NCI-H526 treated with DMSO at 0.1 percent for 48 hours (cell line): ENCODE data around the gene RPS2.

Experiments used
- DNase-seq: peaks from one replicate; lab custom pipeline; 2025; lab: John Stamatoyannopoulos, UW

Gene RPS2

DNA sequence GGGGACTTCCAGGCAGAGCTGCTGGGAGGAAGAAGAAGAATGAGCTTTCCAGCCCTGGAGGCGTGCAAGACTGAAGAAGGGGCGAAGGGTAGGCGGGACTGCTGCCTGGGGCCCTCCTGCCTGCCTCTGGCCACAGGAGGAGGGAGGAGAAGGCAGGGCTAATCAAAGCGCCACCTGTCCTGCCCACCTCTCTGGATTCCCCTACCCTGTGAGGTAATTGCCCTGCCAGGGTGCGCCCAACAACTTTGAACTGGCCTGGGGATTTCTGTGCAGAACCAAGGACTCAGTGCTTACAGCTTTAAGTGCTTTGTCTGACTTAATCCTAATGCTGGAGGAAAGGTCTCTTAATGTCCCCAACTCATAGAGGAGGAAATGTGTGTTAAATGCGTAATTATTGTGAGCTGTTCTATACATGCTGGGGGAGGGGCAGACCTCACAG is 16.8 kb upstream of the RPS2 start, which contains the start of gene NOXO1:
TSS of gene NOXO1 (minus strand) at position 72 of the 439 bp plus-strand sequence. CDS start 290 bp downstream, outside the sequence.
- DNase-seq, result no peak

DNA sequence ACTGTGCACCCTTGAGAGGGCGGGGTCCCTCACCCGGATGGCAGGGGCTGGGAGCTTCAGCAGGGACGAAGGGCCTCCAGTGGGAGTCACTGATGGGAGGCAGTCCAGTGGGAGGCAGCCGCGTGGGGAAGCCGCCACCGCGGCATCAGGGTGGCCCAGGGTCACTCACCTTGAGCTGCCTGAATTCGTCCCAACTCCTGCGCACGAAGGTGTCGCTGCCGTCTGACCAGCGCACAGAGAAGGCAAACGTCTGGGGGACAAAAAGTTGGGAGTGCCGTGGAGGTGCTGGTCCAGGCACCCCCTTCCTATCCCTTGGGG is 16.1 kb upstream of the RPS2 start:
- no peak for DNase-seq

DNA sequence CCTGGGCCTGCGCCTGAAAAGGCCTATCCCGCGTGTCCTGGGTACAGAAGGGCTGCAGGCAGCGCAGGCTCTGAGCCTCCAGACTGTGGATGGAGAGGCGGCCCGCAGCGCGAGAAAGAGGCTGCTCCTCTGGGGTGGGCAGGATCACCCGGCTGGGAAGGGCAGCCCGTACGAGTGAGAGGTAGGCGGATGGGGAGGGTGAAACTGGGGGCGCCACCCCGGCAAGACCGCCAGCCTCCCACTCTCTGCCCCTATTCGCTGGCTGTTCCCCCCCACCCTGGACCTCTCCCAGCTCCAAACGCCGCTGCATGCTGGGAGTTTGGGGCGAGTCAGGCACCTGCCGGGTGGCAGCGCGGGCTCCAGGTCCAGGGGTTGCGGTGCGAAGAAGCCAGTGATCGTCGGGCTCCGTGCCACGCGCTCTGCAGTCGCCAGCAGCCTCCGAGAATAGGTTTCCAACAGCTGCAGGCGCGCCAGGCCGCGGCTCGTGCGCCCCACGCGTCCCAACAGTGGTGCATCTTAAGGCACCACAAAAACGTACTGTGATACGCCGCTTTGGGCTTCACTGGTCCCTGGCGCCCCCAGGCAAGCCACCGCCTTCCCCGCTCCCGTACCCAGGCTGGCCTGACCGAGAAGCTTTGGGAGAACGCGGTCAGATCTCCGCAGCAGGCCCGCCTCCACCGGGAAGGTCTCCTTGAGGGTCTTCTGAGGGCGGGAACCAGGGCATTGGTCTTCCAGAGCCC is 15.6 kb upstream of the RPS2 start:
- no peak for DNase-seq

DNA sequence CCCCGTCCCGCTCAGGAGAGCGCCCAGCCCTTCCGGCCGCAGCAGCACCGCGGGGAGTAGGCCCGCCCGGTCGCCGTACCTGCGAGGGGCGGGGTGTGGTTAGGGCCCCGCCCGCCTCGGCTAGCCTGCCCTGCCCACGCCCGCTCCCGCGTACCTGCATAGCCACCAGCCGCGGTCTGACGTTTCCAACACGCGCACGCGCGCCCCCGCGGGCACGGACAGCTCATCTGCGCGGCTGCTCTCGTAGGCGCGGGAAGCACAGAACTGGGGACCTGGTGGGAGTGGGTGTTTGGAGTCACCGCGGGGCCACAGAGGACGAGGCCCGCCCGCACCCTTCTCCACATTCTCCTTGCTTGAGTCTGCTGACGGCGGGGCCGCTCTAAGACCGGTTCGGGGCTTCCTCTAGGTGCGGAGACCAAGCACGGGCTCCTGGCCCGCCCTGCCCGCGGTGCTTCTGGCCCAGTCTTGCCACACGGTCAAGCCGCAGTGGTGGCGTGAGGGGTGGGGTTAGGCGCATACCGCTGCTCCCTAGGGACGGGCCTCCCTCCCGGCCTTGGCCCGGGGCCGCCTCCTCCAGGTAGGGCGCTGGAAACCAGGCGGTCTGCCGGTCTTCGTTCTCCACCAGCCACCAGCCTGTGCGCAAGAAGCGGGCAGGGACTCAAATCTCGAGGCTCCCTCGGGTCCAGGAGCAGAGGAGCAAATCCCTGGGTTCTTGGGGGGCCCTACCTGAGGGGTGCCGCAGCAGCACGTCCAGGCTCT is 14.8 kb upstream of the RPS2 start:
- DNase-seq, result peak; percentile 34

DNA sequence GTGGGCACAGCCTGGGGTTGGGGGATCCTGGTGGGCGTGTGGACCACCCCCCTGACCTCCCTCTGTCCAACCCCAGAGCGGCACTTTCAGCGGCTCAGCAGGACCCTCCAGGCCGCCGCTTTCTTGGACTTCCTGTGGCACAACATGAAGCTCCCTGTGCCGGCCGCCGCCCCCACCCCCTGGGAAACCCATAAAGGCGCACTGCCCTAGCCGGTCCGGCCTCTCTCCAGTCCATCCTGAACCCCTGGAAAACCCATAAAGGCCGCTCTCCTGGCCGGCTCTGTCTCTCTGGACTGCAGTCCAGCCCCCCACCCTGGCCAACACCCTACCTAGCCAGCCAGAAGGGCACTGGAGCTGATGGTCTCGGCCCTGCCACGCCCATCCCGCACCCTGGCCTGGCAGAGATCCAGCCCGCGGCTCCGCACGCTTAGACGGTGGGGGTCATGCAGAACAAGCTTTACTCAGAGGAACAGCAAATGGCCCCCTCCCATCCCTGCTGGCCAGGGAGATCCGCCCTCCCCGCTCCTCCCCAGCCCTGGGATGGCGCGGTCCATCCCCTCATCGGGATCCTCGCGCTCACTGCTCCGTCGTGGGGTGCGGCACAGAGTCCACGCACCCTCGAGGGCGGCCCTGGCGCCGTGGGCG is 14.0 kb upstream of the RPS2 start:
- no peak for DNase-seq

DNA sequence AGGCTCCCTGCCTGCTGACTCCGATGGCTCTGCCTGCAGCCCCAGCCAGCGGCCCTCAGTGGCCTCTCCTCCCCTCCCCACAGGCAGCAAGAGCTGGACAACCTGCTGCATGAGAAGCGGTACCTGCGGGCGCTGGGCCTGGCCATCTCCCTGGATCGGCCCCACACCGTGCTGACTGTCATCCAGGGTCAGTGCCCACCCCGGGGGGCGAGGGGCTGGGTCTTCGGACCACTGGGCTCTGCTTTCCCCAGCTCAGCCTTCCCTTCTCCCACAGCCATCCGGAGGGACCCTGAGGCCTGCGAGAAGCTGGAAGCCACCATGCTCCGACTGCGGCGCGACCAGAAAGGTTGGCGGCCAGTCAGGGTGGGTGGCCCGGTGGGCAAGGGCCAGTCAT is 13.2 kb upstream of the RPS2 start:
- DNase-seq, result no peak

DNA sequence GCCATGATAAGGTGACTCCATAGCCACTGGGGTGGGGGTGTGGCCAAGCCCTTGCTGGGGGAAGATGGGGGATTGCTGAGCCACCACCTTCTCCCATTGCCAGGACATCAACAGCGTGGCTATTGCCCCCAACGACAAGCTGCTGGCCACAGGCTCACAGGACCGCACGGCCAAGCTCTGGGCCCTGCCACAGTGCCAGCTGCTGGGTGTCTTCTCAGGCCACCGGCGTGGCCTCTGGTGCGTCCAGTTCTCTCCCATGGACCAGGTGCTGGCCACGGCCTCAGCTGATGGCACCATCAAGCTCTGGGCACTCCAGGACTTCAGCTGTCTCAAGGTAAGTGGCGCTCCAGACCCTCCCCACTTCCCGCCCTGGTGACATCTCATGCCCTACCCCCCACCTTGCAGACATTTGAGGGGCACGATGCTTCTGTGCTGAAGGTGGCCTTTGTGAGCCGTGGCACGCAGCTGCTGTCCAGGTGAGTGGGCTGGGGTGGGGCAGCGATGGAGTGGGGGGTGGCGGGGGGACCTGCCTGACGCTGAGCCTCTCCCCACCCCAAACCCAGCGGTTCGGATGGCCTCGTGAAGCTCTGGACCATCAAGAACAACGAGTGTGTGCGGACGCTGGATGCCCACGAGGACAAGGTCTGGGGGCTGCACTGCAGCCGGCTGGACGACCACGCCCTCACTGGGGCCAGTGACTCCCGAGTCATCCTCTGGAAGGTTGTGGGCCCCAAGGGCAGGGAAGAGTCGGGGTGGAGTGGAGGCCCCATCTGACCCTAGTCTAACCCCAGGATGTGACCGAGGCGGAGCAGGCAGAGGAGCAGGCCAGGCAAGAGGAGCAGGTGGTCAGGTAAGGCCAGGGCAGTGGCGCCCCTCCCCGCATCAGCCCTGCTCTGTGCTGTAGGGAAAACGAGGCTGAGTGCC is 12.6 kb upstream of the RPS2 start:
- DNase-seq, result no peak

DNA sequence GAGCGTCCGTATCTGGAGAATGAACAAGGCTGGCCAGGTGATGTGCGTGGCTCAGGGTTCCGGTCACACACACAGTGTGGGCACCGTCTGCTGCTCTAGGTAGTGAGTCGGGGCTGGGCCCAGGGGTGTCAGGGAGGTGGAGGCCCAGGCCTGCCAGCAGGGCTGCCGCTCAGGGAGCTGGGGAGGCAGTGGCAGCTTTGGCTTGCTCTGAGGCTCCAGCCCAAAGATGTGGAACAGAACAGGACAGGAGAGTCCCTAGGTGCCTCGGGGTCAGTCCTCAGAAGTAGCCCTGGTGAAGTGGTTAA is 11.5 kb upstream of the RPS2 start:
- no peak for DNase-seq

DNA sequence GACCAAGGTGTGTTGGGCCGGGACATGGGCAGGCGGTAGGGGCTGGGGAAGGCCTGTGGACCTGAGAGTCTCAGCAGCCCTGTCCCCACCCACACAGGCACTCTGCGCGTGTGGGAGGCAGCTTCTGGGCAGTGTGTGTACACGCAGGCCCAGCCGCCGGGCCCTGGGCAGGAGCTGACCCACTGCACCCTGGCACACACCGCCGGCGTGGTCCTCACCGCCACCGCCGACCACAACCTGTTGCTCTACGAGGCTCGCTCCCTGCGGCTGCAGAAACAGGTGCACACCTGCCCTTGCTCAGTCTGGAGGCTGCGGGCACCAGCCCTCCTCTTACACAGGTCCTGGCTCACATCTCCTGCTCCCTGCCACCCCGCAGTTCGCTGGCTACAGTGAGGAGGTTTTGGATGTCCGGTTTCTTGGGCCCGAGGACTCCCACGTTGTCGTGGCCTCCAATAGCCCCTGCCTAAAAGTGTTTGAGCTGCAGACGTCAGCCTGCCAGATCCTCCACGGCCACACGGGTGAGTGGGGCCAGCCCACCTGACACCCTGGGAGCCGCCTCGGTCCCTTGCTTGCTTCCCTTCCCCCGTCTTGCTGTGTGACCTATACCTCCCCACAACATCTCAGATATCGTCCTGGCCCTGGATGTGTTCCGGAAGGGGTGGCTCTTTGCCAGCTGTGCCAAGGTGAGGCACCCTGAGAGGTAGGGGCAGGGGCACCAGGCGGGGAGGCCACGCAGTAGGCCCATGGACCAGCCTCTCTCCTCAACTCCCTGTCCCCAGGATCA is 11.0 kb upstream of the RPS2 start:
- DNase-seq, result no peak

DNA sequence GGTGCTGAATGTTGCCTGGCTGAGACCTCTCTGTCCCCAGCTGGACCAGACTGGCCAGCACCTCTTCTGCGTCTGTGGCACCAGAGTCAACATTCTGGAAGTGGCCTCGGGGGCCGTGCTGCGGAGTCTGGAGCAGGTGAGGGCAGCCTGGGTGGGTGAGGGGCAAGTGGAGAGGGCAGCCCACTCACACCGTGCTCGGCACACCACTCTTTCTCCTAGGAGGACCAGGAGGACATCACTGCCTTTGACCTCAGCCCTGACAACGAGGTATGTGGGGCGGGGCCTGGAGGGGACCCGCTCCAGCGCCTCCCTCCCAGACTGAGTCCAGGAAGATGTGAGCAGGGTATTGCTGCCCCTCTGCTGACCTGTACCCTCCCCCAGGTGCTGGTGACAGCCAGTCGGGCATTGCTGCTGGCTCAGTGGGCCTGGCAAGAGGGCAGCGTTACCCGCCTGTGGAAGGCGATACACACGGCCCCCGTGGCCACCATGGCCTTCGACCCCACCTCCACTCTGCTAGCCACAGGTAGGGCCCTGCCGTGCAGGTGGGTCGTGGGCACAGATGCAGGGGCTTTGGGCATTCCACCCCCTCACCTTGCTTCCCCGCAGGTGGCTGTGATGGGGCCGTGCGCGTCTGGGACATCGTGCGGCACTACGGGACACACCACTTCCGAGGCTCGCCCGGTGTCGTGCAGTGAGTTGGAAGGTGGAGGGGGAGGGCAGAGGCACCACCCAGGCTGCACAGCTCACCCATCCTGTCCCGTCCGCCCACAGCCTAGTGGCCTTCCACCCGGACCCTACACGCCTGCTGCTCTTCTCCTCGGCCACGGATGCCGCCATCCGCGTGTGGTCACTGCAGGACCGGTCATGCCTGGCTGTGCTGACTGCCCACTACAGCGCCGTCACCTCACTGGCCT is 9.8 kb upstream of the RPS2 start:
- no peak for DNase-seq

DNA sequence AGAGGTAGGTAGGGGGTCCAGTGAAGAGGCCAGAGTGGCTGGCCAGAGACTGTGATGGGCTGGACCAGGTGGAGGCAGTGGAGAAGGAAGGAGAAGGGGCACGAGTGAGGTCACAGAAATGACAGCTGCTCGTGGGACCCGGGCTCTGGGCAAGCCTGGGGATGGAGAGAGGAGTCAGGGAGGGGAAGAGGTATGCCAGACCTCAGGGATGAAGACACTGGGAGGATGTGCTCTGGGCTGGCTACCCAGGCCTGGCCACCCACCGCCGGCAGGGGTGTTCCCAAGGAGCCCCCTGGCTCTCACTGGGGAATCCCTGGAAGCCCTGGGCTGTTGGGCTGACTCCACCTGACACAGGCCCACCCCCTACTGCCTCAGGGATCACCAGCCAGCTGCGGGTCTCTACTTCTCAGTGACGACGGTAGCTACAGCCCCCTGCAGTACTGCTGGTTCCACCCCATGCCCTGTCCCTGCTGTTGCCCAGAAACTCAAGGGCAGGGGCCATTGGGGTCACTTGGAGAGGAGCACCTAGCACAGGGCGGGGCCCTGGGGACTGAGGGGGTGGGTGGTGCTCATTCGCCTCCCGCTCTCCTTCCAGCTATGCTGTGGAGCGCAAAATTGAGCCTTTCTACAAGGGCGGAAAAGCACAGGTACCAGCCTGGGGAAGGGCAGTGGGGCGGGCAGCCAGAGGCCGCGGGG is 9.0 kb upstream of the RPS2 start:
- DNase-seq, result no peak

DNA sequence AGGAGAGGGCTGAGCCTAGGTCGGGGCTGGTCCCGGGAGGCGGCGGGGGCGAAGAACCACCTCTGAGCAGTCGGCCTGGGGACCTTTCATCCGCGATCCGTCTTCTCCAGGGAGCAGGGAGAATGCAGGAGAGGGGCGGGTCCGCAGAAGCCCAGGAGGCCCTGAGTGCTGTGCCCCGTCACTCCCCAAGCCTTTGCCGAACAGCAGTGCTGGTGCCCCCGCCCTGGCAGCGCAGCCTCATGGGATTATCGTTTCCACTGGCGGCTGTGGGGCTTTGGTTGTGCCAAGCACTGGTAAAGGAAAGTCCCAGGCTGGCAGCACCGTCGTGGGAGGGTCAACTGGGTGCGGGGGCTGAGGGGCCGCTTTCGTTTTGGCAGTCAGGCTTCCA is 7.9 kb upstream of the RPS2 start:
- DNase-seq, result no peak

DNA sequence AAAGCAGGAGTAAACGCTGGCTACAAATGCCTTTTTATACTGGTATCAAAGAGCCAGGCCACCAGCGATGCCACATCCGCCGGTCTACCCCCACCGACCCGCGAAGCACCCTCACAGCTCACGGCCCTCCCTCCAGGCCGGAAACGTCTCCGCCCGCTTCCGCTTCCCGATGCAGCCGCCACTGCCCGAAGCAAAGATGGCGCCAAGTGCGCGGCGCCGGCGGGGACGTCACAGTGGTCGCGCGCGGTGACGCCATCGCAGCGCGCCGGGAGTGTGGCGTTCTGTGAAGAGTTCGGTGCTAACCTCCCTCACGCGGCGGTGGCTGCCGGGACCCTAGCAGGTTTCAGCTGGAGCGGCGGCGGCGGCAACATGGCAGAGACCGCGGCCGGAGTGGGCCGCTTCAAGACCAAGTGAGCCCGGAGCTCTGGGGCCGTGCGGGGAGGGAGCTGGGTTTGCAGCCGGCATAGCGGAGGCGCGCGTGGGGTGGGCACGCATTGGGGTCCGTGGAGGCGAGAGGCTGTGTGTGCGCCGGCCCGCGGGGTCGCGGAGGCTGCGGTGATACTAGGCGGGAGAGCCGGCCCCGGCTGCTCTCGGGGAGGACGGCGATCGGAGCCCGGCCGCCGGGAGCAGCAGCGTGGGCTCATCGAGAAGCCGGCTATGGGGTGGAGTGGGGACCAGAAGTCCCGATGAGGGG is 7.3 kb upstream of the RPS2 start, which contains the start of gene TBL3:
TSS of gene TBL3 (plus strand) at position 258 of the 694 bp plus-strand sequence. CDS start at position 370, 112 bp downstream.
- peak; percentile 75 for DNase-seq

DNA sequence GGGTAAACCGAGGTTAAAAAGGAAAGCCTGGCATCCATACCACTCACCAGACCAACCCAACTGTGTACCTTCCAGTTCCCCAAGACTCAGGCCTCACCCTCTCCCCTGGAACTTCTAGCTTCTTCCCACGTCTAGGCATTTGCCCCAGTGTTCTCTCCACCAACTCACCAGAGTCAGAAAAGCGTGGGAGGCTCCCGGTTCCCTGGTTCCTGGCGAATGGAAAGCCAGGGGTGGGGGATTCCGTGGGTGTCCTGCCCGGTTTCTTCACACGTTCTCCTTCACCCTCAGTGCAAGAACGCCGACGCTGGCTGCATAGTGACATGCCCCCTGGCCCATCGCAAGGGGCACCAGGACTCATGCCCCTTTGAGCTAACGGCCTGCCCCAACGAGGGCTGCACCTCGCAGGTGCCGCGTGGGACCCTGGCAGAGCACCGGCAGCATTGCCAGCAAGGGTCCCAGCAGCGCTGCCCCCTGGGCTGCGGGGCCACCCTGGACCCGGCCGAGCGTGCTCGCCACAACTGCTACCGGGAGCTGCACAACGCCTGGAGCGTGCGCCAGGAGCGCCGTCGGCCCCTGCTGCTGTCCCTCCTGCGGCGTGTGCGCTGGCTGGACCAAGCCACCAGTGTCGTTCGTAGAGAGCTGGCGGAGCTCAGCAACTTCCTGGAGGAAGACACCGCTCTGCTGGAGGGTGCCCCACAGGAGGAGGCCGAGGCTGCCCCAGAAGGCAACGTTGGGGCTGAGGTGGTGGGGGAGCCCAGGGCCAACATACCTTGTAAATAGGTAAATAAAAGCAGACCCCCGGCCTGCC is 3.7 kb upstream of the RPS2 start:
- no peak for DNase-seq

DNA sequence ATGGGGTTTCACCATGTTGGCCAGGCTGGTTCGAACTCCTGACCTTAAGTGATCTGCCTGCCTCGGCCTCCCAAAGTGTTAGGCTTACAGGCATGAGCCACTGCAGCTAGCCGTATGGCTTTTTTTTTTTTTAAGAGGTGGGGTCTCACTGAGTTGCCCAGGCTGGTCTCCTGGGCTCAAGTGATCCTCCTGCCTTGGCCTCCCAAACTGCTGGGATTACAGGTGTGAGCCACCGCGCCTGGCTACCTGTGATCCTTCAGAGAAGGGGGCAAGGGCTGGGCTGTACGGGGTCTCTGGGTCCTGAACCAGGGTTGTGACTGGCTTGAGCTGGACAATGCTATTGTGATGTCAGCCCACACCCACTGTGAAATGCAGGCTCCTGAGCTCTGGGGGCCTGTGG is 1.8 kb upstream of the RPS2 start, which contains the start of gene RNF151:
TSS of gene RNF151 (plus strand) at position 397 of the 400 bp plus-strand sequence. CDS start 26 bp downstream, outside the sequence.
- DNase-seq, result no peak

DNA sequence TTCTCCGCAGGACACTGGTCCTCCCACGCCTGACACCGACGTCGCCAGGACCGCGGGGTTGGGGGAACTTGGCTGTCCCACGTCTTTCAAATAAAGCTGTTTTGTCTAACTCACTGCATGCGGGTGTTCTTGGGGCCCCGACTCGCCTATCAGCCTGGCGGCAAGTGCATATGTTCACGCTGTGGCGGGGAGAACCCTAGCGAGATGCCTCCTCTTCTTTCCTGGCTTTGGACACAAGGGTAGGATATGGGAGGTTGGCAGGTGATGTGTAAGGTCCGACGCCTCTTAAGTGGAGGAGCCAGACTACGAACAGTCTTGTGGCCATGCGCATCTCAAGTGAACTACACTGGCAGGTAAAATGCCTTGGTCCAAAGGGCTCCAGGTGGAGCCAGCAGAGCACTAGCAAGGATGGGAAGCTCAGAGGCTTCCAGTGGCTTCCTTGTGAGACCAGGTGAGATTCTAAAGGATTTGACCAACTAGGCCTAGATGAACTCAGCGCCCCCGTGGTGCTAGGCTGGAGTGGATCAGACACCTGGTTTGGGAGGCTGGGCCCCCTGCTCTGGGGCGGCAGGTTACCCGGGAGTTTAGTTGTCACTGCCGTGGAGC is 873 bp upstream of the RPS2 start:
- DNase-seq, result no peak

DNA sequence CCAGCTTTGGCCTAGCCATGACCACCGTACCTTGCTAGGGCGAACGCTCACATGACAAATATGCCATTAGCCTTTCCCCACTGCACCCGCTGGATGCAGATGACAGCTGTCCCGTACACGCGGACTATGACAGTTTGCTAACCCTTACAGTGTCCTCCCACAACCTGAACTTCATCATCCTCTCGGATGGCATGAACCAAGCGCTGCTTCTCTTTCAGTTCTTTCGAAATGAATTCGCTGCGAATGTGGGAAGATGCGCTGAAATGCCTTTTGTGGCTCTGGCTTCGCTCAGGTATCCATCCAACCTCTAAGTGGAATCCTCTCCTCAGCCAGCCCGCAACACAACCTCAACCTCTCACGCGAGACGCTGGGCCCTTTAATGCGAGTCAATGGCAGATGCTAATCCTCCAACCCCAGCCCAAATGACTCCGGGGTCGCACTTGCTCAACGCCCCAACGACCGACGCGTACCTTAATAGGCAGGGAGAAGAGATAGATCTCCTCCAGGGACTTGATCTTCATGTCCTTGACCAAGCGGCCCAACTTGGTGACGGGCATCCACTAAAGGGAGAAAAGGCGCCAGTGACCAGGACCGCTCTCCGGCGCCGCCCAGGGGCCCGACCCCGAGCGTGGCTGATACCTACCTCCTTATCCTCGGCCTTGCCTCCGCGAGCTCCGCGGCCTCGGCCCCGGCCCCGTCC is 670 bp downstream of the RPS2 start:
- no peak for DNase-seq
